ENCODE data around the gene SRA1. TPM values are rescaled to one million over a fixed set of nuclear protein-coding genes. Genes with fewer than 3 reads are reported as not detected.

Gene SRA1
- total and polyA plus RNA-seq, 12 donors: 22.7 to 42.2 (median 32.5) TPM

DNA sequence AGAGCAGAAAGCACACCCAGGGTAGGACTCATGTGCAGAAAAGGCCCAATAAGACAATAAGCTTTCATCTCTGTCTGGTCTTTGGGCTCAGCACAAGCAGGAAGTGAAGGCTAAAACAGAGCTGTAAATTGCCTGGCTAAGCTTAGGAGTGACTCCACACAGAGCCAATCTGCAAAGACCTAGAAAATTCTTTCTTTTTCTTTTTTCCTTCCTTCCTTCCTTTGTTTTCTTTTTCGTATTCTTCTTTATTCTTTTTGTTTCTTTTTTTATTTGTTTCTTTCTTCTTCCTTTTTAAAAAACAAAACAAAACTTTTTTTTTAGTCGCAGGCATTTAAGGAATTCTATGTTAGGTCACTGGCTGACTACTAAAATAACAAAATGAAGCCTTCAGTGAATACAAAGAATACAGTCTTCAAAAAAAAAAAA, 19.5 kb upstream of the SRA1 start:
- Histone ChIP-seq H3K4me3 (no peak overlapping the region), H3K9me3 (no peaks in the 10 kb centered on the region), H3K4me1 (peaks cover 0 to 45% (median 4%) of the 10 kb centered on the region in 9 donors), H3K27ac (peak overlapping the region in 5 of 10 donors; percentile 2 to 82 (median 26)), H3K36me3 (no peaks in the 10 kb centered on the region), H3K27me3 (no peaks in the 10 kb centered on the region)
- no peak for DNase-seq
- intact Hi-C loops (cut with DNase I): no loop called here
- TF ChIP-seq, protein P1, sequence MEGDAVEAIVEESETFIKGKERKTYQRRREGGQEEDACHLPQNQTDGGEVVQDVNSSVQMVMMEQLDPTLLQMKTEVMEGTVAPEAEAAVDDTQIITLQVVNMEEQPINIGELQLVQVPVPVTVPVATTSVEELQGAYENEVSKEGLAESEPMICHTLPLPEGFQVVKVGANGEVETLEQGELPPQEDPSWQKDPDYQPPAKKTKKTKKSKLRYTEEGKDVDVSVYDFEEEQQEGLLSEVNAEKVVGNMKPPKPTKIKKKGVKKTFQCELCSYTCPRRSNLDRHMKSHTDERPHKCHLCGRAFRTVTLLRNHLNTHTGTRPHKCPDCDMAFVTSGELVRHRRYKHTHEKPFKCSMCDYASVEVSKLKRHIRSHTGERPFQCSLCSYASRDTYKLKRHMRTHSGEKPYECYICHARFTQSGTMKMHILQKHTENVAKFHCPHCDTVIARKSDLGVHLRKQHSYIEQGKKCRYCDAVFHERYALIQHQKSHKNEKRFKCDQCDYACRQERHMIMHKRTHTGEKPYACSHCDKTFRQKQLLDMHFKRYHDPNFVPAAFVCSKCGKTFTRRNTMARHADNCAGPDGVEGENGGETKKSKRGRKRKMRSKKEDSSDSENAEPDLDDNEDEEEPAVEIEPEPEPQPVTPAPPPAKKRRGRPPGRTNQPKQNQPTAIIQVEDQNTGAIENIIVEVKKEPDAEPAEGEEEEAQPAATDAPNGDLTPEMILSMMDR (IDR thresholded peaks at IDR 0.05): no peak
- ATAC-seq: peak in 4 of 8 donors; percentile 39 to 49 (median 43)
- WGBS, 2 donors: 54 to 67% methylated on average over 2 of the region's 2 CpGs

- Histone ChIP-seq H3K4me1 (peaks cover 0 to 51% (median 18%) of the 10 kb centered on the region in 9 donors), H3K9me3 (no peaks in the 10 kb centered on the region), H3K27me3 (no peaks in the 10 kb centered on the region), H3K27ac (peak overlapping the region in 1 of 10 donors; percentile 33), H3K36me3 (peaks cover 0 to 4% (median 0%) of the 10 kb centered on the region in 9 donors), H3K4me3 (no peak overlapping the region)
- DNase-seq (peak; percentile 52 to 58), ATAC-seq (peak in 7 of 8 donors; percentile 35 to 77 (median 49))
- intact Hi-C loops (cut with DNase I): no loop called here
- WGBS, 2 donors: 77 to 81% methylated on average over 8 of the region's 8 CpGs
- TF ChIP-seq, protein P1 (IDR thresholded peaks at IDR 0.05): peak in 8 of 9 donors; percentile 10 to 60 (median 34)
Observed at GRCh38 chr5:140575309-140575708, 18.0 kb upstream of the SRA1 start.

- Histone ChIP-seq H3K4me1 (peaks cover 0 to 63% (median 28%) of the 10 kb centered on the region in 9 donors), H3K4me3 (no peak overlapping the region), H3K9me3 (no peaks in the 10 kb centered on the region), H3K27ac (peak overlapping the region in 5 of 10 donors; percentile 3 to 53 (median 47)), H3K27me3 (no peaks in the 10 kb centered on the region), H3K36me3 (peaks cover 0 to 10% (median 0%) of the 10 kb centered on the region in 9 donors)
- 29 to 31% methylated on average over 3 of the region's 3 CpGs for WGBS, 2 donors
- DNase-seq (peak in 1 of 2 donors; percentile 36), ATAC-seq (peak in 7 of 8 donors; percentile 20 to 74 (median 41))
- intact Hi-C loops (cut with DNase I): loop anchor here in 1 of 10 donors (5.0 kb wide), 1 partner anchor 53 kb away; no protein-coding TSS in a partner anchor
- TF ChIP-seq, protein P1 (IDR thresholded peaks at IDR 0.05): no peak
Observed at GRCh38 chr5:140574165-140574564, 16.9 kb upstream of the SRA1 start.

DNA sequence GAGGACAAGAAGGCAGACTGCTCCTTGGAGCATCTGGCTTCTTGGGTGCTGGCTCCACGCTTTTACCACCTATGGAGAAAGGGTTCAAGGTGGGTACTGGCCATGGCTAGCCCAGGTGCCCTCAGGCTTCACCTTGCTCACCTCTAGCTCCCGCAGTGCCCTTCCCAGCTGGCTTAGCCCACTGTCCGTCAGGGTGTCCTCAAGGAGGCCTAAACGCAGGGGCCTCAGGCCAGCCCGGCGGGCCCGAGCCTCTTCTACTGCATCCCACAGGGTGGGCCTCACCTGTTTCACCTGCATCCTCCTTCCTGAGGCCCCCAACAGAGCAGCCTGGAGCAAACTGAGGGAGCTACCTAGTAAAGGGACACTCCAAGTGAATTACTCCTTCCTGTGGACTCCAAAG, 16.4 kb upstream of the SRA1 start:
- H3K27ac ChIP-seq: peak overlapping the region in 5 of 10 donors; percentile 32 to 60 (median 48)
- H3K9me3 ChIP-seq: no peaks in the 10 kb centered on the region
- WGBS, 2 donors: 91 to 92% methylated on average over 7 of the region's 7 CpGs
- peaks cover 0 to 10% (median 0%) of the 10 kb centered on the region in 9 donors for H3K36me3 ChIP-seq
- intact Hi-C loops (cut with DNase I): loop anchor here in 1 of 10 donors (5.0 kb wide), 1 partner anchor 54 kb away; no protein-coding TSS in a partner anchor
- H3K27me3 ChIP-seq: no peaks in the 10 kb centered on the region
- TF ChIP-seq, protein P1 (IDR thresholded peaks at IDR 0.05): no peak
- ATAC-seq (peak in 1 of 8 donors; percentile 4), DNase-seq (no peak)
- peaks cover 0 to 68% (median 33%) of the 10 kb centered on the region in 9 donors for H3K4me1 ChIP-seq
- no peak overlapping the region for H3K4me3 ChIP-seq
